ENCODE data around the gene TDRD7. TPM values are rescaled to one million over a fixed set of nuclear protein-coding genes. Genes with fewer than 3 reads are reported as not detected.

Gene TDRD7
- total RNA-seq, 2 donors from 2014 or later = 9.3 to 18.0 TPM

DNA sequence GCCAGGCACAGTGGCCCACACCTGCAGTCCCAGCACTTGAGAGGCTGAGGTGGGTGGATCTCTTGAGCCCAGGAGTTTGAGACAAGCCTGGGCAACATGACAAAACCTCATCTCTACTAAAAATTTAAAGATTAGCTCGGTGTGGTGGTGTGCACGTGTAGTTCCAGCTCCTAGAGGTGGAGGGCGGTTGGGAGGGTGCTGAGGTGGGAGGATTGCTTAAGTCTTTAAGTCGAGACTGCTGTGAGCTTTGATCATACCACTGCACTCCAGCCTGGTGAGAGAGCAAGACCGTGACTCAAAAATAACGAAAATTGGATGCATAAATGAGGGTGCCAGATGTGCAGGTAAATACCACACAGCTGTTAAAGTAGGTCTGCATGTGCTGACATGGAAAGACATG lies 39.3 kb upstream of the TDRD7 start:
- no peaks in the 10 kb centered on the region for H3K27me3 ChIP-seq (replicated peaks; ENCODE audit: insufficient read depth)
- H3K36me3 ChIP-seq = peaks cover 0 to 4% of the 10 kb centered on the region in 2 donors
- intact Hi-C loops (cut with DNase I) = no loop called here
- WGBS = 61% methylated on average over 6 of the region's 6 CpGs
- no peak overlapping the region for H3K27ac ChIP-seq
- no peaks in the 10 kb centered on the region for H3K9me3 ChIP-seq
- no peaks in the 10 kb centered on the region for H3K4me1 ChIP-seq (replicated peaks)
- no peak overlapping the region for H3K4me3 ChIP-seq
- DNase-seq (ENCODE audit: low spot score) = no peak
- no peak for TF ChIP-seq POLR2AphosphoS5 (IDR thresholded peaks at IDR 0.05)
- TF ChIP-seq, protein P1, sequence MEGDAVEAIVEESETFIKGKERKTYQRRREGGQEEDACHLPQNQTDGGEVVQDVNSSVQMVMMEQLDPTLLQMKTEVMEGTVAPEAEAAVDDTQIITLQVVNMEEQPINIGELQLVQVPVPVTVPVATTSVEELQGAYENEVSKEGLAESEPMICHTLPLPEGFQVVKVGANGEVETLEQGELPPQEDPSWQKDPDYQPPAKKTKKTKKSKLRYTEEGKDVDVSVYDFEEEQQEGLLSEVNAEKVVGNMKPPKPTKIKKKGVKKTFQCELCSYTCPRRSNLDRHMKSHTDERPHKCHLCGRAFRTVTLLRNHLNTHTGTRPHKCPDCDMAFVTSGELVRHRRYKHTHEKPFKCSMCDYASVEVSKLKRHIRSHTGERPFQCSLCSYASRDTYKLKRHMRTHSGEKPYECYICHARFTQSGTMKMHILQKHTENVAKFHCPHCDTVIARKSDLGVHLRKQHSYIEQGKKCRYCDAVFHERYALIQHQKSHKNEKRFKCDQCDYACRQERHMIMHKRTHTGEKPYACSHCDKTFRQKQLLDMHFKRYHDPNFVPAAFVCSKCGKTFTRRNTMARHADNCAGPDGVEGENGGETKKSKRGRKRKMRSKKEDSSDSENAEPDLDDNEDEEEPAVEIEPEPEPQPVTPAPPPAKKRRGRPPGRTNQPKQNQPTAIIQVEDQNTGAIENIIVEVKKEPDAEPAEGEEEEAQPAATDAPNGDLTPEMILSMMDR (IDR thresholded peaks at IDR 0.05) = no peak
- no peak for TF ChIP-seq POLR2A (IDR thresholded peaks at IDR 0.05)

DNA sequence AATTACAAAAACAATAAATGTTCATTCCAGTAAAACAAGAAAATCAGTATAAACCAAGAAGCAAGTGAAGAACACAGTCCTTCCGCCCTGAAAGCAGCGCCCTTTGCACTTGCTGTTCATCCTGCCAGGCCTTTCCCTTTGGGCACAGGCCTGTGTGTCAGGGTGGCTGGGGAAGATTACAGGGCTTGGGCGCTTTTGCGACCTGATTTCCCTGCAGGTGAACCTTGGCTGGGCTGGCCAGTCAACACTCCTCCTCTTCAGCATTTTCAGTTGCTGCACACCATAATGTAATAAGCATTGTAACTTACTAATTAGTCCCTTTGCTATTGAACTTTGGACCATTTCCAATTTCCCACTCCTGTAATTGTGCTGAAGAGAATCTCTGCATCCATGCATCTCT lies 38.6 kb upstream of the TDRD7 start:
- Histone ChIP-seq H3K4me1 (replicated peaks) (no peaks in the 10 kb centered on the region), H3K4me3 (no peak overlapping the region), H3K27me3 (replicated peaks; ENCODE audit: insufficient read depth) (no peaks in the 10 kb centered on the region), H3K27ac (no peak overlapping the region), H3K9me3 (no peaks in the 10 kb centered on the region), H3K36me3 (peaks cover 0 to 4% of the 10 kb centered on the region in 2 donors)
- WGBS = 87% methylated on average over 4 of the region's 4 CpGs
- no peak for TF ChIP-seq POLR2AphosphoS5 (IDR thresholded peaks at IDR 0.05)
- TF ChIP-seq POLR2A (IDR thresholded peaks at IDR 0.05) = no peak
- TF ChIP-seq, protein P1 (IDR thresholded peaks at IDR 0.05) = no peak
- intact Hi-C loops (cut with DNase I) = no loop called here
- no peak for DNase-seq (ENCODE audit: low spot score)

DNA sequence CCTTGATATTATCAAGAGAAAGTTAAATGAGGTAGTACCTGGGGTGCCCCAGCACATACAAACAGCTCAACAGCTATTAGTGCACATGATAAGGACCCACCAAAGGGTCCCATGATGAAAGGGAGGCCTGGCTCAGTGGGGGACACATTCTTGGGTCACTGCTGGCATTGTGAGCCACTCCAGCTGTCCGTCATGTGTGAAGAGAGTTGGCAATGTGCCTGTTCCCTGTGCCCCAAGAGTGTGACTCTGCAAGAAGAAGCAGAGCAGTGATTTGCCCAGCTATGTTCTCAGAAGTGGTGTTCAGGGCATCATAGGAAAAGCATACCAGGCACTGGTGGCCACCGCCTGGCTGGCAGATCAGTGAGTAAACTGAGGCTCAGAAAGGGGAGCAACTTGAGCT lies 37.1 kb upstream of the TDRD7 start:
- intact Hi-C loops (cut with DNase I) = no loop called here
- no peak for DNase-seq (ENCODE audit: low spot score)
- Histone ChIP-seq H3K27me3 (replicated peaks; ENCODE audit: insufficient read depth) (no peaks in the 10 kb centered on the region), H3K4me3 (no peak overlapping the region), H3K36me3 (peaks cover 0 to 4% of the 10 kb centered on the region in 2 donors), H3K9me3 (no peaks in the 10 kb centered on the region), H3K27ac (no peak overlapping the region), H3K4me1 (replicated peaks) (no peaks in the 10 kb centered on the region)
- 94% methylated on average over 2 of the region's 2 CpGs for WGBS
- no peak for TF ChIP-seq POLR2A (IDR thresholded peaks at IDR 0.05)
- TF ChIP-seq POLR2AphosphoS5 (IDR thresholded peaks at IDR 0.05) = no peak
- TF ChIP-seq, protein P1 (IDR thresholded peaks at IDR 0.05) = no peak

DNA sequence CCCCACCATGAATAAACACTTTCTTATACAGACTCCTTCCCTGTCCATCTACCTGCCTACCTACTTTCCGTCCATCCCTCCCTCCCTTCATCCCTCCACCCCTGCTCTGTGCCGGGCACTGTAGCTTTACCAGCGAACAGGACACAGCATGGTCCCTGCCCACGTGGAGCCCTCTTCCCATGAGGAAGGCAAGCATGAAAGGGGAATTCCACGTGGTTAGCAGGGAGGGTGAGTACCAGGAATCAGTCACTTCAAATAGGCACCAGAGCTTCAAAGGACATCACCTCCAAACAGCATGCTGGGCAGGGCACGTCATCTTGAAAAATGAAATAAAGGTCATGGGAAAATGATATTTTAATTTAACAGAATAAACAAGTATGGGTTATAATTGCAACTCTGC lies 35.0 kb upstream of the TDRD7 start:
- no peaks in the 10 kb centered on the region for H3K9me3 ChIP-seq
- TF ChIP-seq POLR2A (IDR thresholded peaks at IDR 0.05) (no peak), POLR2AphosphoS5 (IDR thresholded peaks at IDR 0.05) (no peak)
- TF ChIP-seq, protein P1 (IDR thresholded peaks at IDR 0.05) = no peak
- no peak overlapping the region for H3K27ac ChIP-seq
- H3K4me1 ChIP-seq (replicated peaks) = no peaks in the 10 kb centered on the region
- H3K27me3 ChIP-seq (replicated peaks; ENCODE audit: insufficient read depth) = no peaks in the 10 kb centered on the region
- no peak for DNase-seq (ENCODE audit: low spot score)
- H3K36me3 ChIP-seq = peaks cover 0 to 4% of the 10 kb centered on the region in 2 donors
- intact Hi-C loops (cut with DNase I) = no loop called here
- no peak overlapping the region for H3K4me3 ChIP-seq
- WGBS = 78% methylated on average over 6 of the region's 6 CpGs

DNA sequence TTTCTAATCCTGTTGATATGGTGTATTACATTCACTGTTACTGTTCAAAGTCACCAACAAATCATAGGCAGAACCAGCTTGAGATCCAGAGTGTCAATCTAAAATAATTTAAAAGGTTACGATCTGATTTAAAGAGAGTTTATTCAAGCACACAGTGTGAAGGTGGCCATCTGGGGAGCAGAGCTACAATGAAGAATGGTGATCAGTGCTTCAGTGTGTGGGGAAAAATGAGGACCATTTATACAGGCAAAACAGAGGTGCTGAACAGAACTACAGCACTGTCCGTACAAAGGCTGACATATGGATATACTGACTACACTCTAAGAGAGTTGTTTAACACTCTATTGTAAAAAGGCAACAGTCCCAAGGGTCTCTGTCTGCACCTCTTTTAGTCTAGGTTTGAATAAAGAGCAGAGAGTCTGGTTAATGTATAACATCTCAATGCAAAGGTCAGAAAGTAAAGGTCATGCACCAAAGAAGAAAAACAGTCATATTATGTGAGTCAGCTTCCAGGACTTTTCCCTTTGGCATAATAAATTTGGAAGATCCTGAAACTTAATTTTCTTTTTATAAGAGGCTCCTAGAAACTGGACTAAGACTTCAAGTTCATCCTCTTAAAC lies 29.7 kb upstream of the TDRD7 start:
- intact Hi-C loops (cut with DNase I) = no loop called here
- no peaks in the 10 kb centered on the region for H3K36me3 ChIP-seq
- no peak overlapping the region for H3K4me3 ChIP-seq
- WGBS = 80% methylated on average over 2 of the region's 2 CpGs
- no peaks in the 10 kb centered on the region for H3K9me3 ChIP-seq
- H3K27me3 ChIP-seq (replicated peaks; ENCODE audit: insufficient read depth) = no peaks in the 10 kb centered on the region
- TF ChIP-seq POLR2A (IDR thresholded peaks at IDR 0.05) (no peak), POLR2AphosphoS5 (IDR thresholded peaks at IDR 0.05) (no peak)
- TF ChIP-seq, protein P1 (IDR thresholded peaks at IDR 0.05) = no peak
- H3K27ac ChIP-seq = no peak overlapping the region
- no peaks in the 10 kb centered on the region for H3K4me1 ChIP-seq (replicated peaks)
- DNase-seq (ENCODE audit: low spot score) = no peak

Data from prostate gland (tissue), 2 donors.